ENCODE measurements around the gene MARVELD2. TPM values are rescaled to one million over a fixed set of nuclear protein-coding genes. Genes with fewer than 3 reads are reported as not detected.
"Not testable (repeated sequence)": the region's sequence is repeated elsewhere in the genome, so short reads cannot be mapped to it uniquely, and the experiment has no call there.

MARVELD2 gene
- total and polyA plus RNA-seq, 7 donors = 0.03 to 0.25 (median 0.11) TPM; not detected in 1

- H3K27ac ChIP-seq = no peak overlapping the region
- no peak overlapping the region for H3K4me3 ChIP-seq
- H3K4me1 ChIP-seq = no peaks in the 10 kb centered on the region
- WGBS, 3 donors = 85 to 88% (median 85%) methylated on average over 8 of the region's 8 CpGs
- TF ChIP-seq CTCF (IDR thresholded peaks at IDR 0.05) = no peak
- ATAC-seq (no peak), DNase-seq (no peak)
- no peaks in the 10 kb centered on the region for H3K27me3 ChIP-seq (ENCODE audit: insufficient read depth in 3 of 3, low read length in 2 of 3)
- intact Hi-C loops (cut with DNase I) = no loop called here
- H3K9me3 ChIP-seq = no peaks in the 10 kb centered on the region
- no peaks in the 10 kb centered on the region for H3K36me3 ChIP-seq (ENCODE audit: insufficient read depth in 1 of 2, low read depth in 1 of 2)
Measured at GRCh38 chr5:69449511-69449910, 34.6 kb downstream of the MARVELD2 start.

- Histone ChIP-seq H3K36me3 (ENCODE audit: insufficient read depth in 1 of 2, low read depth in 1 of 2) (no peaks in the 10 kb centered on the region), H3K4me1 (no peaks in the 10 kb centered on the region), H3K27me3 (ENCODE audit: insufficient read depth in 3 of 3, low read length in 2 of 3) (no peaks in the 10 kb centered on the region), H3K27ac (no peak overlapping the region), H3K4me3 (no peak overlapping the region), H3K9me3 (no peaks in the 10 kb centered on the region)
- 86 to 95% (median 93%) methylated on average over 1 of the region's 1 CpG for WGBS, 3 donors
- ATAC-seq = no peak
- TF ChIP-seq CTCF (IDR thresholded peaks at IDR 0.05) = no peak
- DNase-seq = no peak
- intact Hi-C loops (cut with DNase I) = no loop called here
Measured at GRCh38 chr5:69450116-69450515, 35.2 kb downstream of the MARVELD2 start.

GRCh38 chr5:69450527-69450926 is 35.6 kb downstream of the MARVELD2 start:
- ATAC-seq; H3K27ac ChIP-seq; H3K4me1 ChIP-seq; H3K36me3 ChIP-seq (ENCODE audit: insufficient read depth in 1 of 2, low read depth in 1 of 2); DNase-seq; intact Hi-C loops (cut with DNase I); H3K9me3 ChIP-seq; H3K4me3 ChIP-seq; H3K27me3 ChIP-seq (ENCODE audit: insufficient read depth in 3 of 3, low read length in 2 of 3): not testable (repeated sequence)
- 91 to 93% (median 92%) methylated on average over 8 of the region's 8 CpGs for WGBS, 3 donors

GRCh38 chr5:69451941-69452647 is 37.2 kb downstream of the MARVELD2 start:
- ATAC-seq = no peak
- Histone ChIP-seq H3K36me3 (ENCODE audit: insufficient read depth in 1 of 2, low read depth in 1 of 2) (no peaks in the 10 kb centered on the region), H3K27ac (no peak overlapping the region), H3K4me1 (no peaks in the 10 kb centered on the region), H3K4me3 (no peak overlapping the region), H3K27me3 (ENCODE audit: insufficient read depth in 3 of 3, low read length in 2 of 3) (no peaks in the 10 kb centered on the region), H3K9me3 (no peaks in the 10 kb centered on the region)
- no peak for DNase-seq
- 84 to 86% (median 84%) methylated on average over 4 of the region's 4 CpGs for WGBS, 3 donors
- intact Hi-C loops (cut with DNase I) = no loop called here
- no peak for TF ChIP-seq CTCF (IDR thresholded peaks at IDR 0.05)

GRCh38 chr5:69453487-69453886 is 38.6 kb downstream of the MARVELD2 start:
- H3K4me3 ChIP-seq; H3K27me3 ChIP-seq (ENCODE audit: insufficient read depth in 3 of 3, low read length in 2 of 3); DNase-seq; H3K9me3 ChIP-seq; H3K27ac ChIP-seq; intact Hi-C loops (cut with DNase I); H3K36me3 ChIP-seq (ENCODE audit: insufficient read depth in 1 of 2, low read depth in 1 of 2); H3K4me1 ChIP-seq; ATAC-seq: not testable (repeated sequence)
- WGBS, 3 donors = 84 to 88% (median 86%) methylated on average over 3 of the region's 3 CpGs
